Ascending aorta (tissue), 2 donors: ENCODE data around the gene LCMT1. TPM values are rescaled to one million over a fixed set of nuclear protein-coding genes. Genes with fewer than 3 reads are reported as not detected.

Source experiments
- DNase-seq, 2 donors: peaks; one replicate each; pipeline ENCODE4 v3.0.0-alpha.2; 2019; ENCODE audit warnings: low spot score in 2 of 2
- H3K27ac ChIP-seq, 2 donors: fragments of 200-600 bp; sonication (generic); one replicate each; pipeline ENCODE4 v1.5.1; 2016 to 2017; ENCODE audit warnings: mild to moderate bottlenecking in 1 of 2
- H3K27me3 ChIP-seq: fragments of 200-600 bp; sonication (generic); one replicate; pipeline ENCODE4 v1.5.1; 2017
- H3K36me3 ChIP-seq, 2 donors: fragments of 200-600 bp; sonication (generic); one replicate each; pipeline ENCODE4 v1.5.1; 2016
- H3K4me1 ChIP-seq, 2 donors: fragments of 200-600 bp; sonication (generic); one replicate each; pipeline ENCODE4 v1.5.1; 2016 to 2017; ENCODE audit warnings: mild to moderate bottlenecking in 1 of 2
- H3K4me3 ChIP-seq, 2 donors: fragments of 200-600 bp; sonication (generic); one replicate each; pipeline ENCODE4 v1.5.1; 2016 to 2017; ENCODE audit warnings: mild to moderate bottlenecking in 1 of 2
- H3K9me3 ChIP-seq, 2 donors: fragments of 200-600 bp; sonication (generic); one replicate each; pipeline ENCODE4 v1.5.1; 2016
- intact Hi-C: fragments of 100-400 bp; cut with DNase I; formaldehyde crosslinking; loops from one replicate; pipeline ENCODE4 v1.15.1; 2023
- total RNA-seq: library from RNA; depleted of rRNA; stranded (reverse); fragments of >200 nt; gene quantifications from one replicate; pipeline ENCODE4 v1.1.0, GENCODE V29; 2016
- TF ChIP-seq, protein P1 (sequence below), 3 experiments: fragments of 200-600 bp in 2 of 3; fragments of 450-650 bp in 1 of 3; sonication (generic) in 2 of 3; IDR thresholded peaks; one replicate each; pipeline ENCODE4 v1.5.1; 2016 to 2019; ENCODE audit warnings: antibody characterized with exemption in 3 of 3, mild to moderate bottlenecking in 1 of 3, moderate library complexity in 1 of 3

The LCMT1 gene
- total RNA-seq, 1 donor from 2014 or later: 2.6 TPM

DNA sequence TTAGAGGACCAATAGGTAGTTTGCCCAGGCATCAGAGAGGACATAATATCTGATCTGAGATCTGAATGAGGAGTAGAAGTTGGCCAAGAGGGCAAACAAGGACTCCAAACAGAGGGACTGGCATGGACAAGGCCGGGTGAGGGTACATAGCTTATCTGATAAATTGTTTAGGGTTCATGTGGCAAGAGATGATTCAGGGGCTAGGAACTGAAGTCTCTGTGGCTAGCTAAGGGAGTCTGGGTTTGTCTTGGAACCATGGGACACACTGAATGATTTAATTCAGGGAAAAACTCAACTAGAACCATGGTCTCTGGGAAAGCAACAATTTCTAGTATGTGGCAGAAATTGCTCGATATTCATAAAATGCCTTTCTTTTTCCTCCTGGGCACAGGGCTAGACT lies 101.1 kb downstream of the LCMT1 start:
- intact Hi-C loops: no loop called here
- TF ChIP-seq, protein P1, sequence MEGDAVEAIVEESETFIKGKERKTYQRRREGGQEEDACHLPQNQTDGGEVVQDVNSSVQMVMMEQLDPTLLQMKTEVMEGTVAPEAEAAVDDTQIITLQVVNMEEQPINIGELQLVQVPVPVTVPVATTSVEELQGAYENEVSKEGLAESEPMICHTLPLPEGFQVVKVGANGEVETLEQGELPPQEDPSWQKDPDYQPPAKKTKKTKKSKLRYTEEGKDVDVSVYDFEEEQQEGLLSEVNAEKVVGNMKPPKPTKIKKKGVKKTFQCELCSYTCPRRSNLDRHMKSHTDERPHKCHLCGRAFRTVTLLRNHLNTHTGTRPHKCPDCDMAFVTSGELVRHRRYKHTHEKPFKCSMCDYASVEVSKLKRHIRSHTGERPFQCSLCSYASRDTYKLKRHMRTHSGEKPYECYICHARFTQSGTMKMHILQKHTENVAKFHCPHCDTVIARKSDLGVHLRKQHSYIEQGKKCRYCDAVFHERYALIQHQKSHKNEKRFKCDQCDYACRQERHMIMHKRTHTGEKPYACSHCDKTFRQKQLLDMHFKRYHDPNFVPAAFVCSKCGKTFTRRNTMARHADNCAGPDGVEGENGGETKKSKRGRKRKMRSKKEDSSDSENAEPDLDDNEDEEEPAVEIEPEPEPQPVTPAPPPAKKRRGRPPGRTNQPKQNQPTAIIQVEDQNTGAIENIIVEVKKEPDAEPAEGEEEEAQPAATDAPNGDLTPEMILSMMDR (IDR thresholded peaks at IDR 0.05): no peak
- Histone ChIP-seq H3K36me3 (no peaks in the 10 kb centered on the region), H3K4me1 (no peaks in the 10 kb centered on the region), H3K4me3 (no peak overlapping the region), H3K27ac (no peak overlapping the region), H3K27me3 (no peaks in the 10 kb centered on the region), H3K9me3 (no peaks in the 10 kb centered on the region)
- DNase-seq: no peak

DNA sequence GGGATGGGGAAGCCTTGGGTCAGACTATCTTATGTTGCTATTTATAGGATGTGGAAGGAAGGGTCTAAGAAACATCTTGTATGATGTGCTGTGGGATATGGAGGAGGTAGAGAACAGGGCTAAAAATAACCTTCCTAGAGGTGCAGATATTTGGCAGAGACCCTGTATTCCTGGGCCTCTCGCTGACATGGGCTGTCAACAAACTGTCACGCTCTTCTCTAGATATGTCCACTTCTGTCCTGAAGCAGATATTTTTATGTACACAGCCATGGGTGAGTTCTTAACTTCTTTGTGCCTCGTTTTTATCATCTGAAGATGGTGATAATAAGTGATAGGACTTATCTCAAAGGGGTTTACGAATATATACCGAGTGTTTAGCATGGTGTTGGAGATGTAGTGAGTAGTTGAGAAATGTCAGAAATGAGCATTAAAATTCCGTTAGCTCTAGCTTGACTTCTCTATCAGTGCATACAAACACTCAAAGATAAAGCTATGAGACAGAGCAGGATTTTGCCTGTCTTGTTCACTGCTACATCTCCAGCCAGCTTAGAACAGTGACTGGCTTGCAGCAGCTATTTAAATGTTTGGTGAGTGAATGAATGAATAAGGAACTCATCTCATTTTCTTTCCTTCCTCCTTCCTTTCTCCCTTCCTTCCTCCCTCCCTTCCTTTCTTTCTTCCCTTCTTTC lies 102.3 kb downstream of the LCMT1 start:
- no peak overlapping the region for H3K4me3 ChIP-seq
- no peaks in the 10 kb centered on the region for H3K36me3 ChIP-seq
- H3K27ac ChIP-seq: no peak overlapping the region
- intact Hi-C loops: no loop called here
- DNase-seq: no peak
- no peaks in the 10 kb centered on the region for H3K27me3 ChIP-seq
- no peaks in the 10 kb centered on the region for H3K4me1 ChIP-seq
- no peaks in the 10 kb centered on the region for H3K9me3 ChIP-seq
- TF ChIP-seq, protein P1 (IDR thresholded peaks at IDR 0.05): no peak

DNA sequence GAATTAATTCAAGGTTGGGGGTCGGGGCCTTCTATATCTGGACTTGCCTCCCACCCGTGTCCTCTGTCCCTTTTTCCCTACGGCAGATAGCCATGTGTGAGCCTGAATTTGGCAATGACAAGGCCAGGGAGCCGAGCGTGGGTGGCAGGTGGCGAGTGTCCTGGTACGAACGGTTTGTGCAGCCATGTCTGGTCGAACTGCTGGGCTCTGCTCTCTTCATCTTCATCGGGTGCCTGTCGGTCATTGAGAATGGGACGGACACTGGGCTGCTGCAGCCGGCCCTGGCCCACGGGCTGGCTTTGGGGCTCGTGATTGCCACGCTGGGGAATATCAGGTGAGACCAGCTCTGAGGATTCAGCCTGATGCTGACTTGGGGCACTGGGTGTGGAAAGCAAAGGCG lies 105.6 kb downstream of the LCMT1 start:
- no peak for DNase-seq
- TF ChIP-seq, protein P1 (IDR thresholded peaks at IDR 0.05): no peak
- no peak overlapping the region for H3K4me3 ChIP-seq
- no peaks in the 10 kb centered on the region for H3K36me3 ChIP-seq
- no peaks in the 10 kb centered on the region for H3K9me3 ChIP-seq
- intact Hi-C loops: no loop called here
- no peaks in the 10 kb centered on the region for H3K27me3 ChIP-seq
- H3K27ac ChIP-seq: no peak overlapping the region
- no peaks in the 10 kb centered on the region for H3K4me1 ChIP-seq

DNA sequence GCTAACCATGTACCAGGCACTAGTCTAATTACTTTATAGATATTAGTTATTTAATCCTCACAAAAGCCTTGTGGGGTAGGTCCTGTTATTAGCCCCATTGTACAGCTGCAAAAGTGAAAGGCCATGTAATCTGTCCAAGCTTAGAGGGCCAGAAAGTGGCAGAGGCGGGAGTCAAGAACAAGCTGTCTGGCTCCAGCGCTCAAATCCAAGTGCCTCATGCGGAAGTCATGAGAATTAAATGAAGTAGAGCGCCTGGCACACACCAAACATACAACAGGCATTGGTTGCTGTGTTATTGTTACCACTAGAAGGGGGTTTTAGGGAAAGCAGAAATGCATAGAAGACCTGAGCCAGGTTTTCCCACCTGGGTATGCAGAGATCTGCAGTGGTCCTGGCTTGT lies 106.4 kb downstream of the LCMT1 start:
- no peak for DNase-seq
- Histone ChIP-seq H3K4me3 (no peak overlapping the region), H3K27me3 (no peaks in the 10 kb centered on the region), H3K36me3 (no peaks in the 10 kb centered on the region), H3K9me3 (no peaks in the 10 kb centered on the region), H3K4me1 (no peaks in the 10 kb centered on the region), H3K27ac (no peak overlapping the region)
- TF ChIP-seq, protein P1 (IDR thresholded peaks at IDR 0.05): no peak
- intact Hi-C loops: no loop called here

DNA sequence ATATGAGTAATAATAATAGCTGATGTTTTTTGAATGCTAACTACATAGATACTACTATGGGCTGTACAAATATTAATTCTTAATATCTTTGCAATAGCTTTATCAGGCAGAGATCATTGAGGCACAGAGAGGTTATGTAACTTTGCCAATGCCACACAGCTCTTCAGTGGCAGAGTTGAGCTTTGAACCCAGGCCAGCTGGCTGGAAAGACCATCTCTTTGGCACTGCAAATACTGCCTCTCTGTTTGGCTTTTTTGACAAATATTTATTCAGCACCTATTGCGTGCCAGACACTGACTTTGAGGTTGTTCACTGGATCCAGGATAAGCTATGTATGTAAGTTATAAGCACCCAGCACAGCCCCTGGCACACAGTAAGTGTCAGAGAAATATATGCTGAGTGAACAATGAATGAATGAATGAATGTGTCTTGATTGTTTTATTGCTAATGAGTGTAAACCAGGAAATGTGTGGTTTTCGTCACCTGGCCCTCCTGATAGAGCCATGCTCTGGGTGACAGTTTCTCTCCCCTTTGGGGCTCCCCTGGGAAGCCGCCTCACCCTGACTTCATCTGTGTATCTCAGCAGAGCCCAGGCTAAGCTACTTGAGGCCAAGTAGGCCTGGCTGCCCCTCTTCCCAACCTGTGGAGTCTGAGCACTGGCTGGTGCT lies 107.7 kb downstream of the LCMT1 start:
- intact Hi-C loops: no loop called here
- TF ChIP-seq, protein P1 (IDR thresholded peaks at IDR 0.05): no peak
- DNase-seq: no peak
- no peaks in the 10 kb centered on the region for H3K27me3 ChIP-seq
- H3K36me3 ChIP-seq: no peaks in the 10 kb centered on the region
- no peaks in the 10 kb centered on the region for H3K9me3 ChIP-seq
- no peaks in the 10 kb centered on the region for H3K4me1 ChIP-seq
- H3K4me3 ChIP-seq: no peak overlapping the region
- H3K27ac ChIP-seq: no peak overlapping the region
